ENCODE data around the gene PSMA3. TPM values are rescaled to one million over a fixed set of nuclear protein-coding genes. Genes with fewer than 3 reads are reported as not detected.
A peak's percentile ranks its signal among the peaks of the same experiment; 100 is the strongest.

Gene PSMA3
- total RNA-seq, result 100 to 1,000 TPM; 121 to 134 TPM
- long read RNA-seq, transcript PSMA3-201 (11 exons, 970 nt), result major isoform, 25 of 35 reads
- long read RNA-seq, partial matches to known transcripts, result 0 of 35 reads
- long read RNA-seq, other reads (novel, unspliced or antisense), result 10 of 35 reads

- intact Hi-C loops (cut with DNase I), result no loop called here
- ATAC-seq (peak; percentile 97), DNase-seq (peak; percentile 98)
Measured at GRCh38 chr14:58244556-58245387, at the start of gene PSMA3. PSMA3 (plus strand) TSS chr14:58244843; CDS start chr14:58244921, 78 bp downstream.

GRCh38 chr14:58196198-58196597 is 48.4 kb upstream of the PSMA3 start:
- intact Hi-C loops (cut with DNase I), result no loop called here
- no peak for ATAC-seq
- DNase-seq, result no peak

DNA sequence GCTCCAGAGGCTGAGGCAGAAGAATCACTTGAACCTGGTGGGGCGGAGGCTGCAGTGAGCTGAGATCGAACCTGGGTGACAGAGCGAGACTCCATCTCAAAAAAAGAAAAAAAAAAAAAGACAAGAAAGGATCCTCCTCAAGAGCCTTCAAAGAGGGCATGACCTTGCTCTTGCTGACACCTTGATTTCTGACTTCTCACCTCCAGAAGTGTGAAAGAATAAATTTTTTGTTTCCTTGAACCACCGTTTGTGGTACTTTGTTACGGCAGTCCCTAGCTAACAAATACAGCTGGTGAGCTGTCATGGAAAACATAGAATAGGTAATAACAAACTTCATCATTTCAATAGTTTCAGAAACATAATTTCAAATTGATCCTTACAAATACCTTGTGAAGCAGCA is 46.6 kb upstream of the PSMA3 start:
- ATAC-seq, result no peak
- no peak for DNase-seq
- intact Hi-C loops (cut with DNase I), result no loop called here

- DNase-seq, result peak; percentile 89
- intact Hi-C loops (cut with DNase I), result no loop called here
- ATAC-seq, result peak; percentile 97
Measured at GRCh38 chr14:58199726-58200479, 44.7 kb upstream of the PSMA3 start, which contains the start of gene ACTR10. ACTR10 (plus strand) TSS chr14:58200149; CDS start chr14:58200218, 69 bp downstream.

DNA sequence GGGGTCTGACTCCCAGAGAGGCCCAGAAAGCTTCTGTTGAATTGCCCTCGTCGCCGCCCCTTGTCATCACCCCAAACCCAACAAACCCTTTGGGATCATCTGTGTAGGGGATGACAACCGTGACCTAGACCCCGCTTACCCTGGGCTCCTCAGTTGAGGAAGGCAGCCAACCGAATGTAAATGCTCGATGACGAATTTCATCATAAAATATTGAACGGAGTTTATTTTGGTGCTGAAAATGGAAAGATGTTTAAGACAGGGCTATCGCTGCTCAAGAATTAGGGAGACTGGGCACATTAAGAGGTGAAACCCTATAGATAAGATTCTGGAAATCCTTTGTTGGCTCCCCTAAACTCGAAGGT is 44.2 kb upstream of the PSMA3 start:
- no peak for DNase-seq
- intact Hi-C loops (cut with DNase I), result no loop called here
- peak in 1 of 2 donors; percentile 18 for ATAC-seq

- DNase-seq (no peak), ATAC-seq (no peak)
- intact Hi-C loops (cut with DNase I), result no loop called here
Measured at GRCh38 chr14:58200846-58201245, 43.8 kb upstream of the PSMA3 start.

- DNase-seq, result no peak
- intact Hi-C loops (cut with DNase I), result no loop called here
- ATAC-seq, result no peak
Measured at GRCh38 chr14:58213176-58213575, 31.5 kb upstream of the PSMA3 start.

- intact Hi-C loops (cut with DNase I), result no loop called here
- ATAC-seq (no peak), DNase-seq (no peak)
Measured at GRCh38 chr14:58215191-58215914, 29.3 kb upstream of the PSMA3 start.

DNA sequence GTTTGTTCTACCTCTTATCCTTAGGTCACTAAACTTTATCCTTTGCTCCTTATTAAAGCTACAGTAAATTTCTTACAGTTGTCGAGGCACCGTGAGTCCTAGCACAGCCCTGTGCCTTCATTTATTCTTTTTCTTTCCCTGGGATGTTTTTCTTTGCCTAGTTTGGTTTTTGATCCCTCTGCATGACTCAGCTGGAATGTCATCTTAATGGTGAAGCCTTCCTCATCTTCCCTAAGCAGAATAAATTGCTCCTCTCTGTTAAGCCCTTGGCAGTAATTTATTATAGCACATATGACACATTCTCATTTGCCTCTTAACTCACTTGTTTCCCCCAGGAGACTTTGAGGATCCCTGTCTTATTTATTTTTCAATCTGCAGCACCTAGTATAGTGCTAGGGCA is 28.1 kb upstream of the PSMA3 start:
- ATAC-seq (no peak), DNase-seq (no peak)
- intact Hi-C loops (cut with DNase I), result no loop called here

GRCh38 chr14:58227096-58227819 is 17.4 kb upstream of the PSMA3 start:
- ATAC-seq (no peak), DNase-seq (no peak)
- intact Hi-C loops (cut with DNase I), result no loop called here

DNA sequence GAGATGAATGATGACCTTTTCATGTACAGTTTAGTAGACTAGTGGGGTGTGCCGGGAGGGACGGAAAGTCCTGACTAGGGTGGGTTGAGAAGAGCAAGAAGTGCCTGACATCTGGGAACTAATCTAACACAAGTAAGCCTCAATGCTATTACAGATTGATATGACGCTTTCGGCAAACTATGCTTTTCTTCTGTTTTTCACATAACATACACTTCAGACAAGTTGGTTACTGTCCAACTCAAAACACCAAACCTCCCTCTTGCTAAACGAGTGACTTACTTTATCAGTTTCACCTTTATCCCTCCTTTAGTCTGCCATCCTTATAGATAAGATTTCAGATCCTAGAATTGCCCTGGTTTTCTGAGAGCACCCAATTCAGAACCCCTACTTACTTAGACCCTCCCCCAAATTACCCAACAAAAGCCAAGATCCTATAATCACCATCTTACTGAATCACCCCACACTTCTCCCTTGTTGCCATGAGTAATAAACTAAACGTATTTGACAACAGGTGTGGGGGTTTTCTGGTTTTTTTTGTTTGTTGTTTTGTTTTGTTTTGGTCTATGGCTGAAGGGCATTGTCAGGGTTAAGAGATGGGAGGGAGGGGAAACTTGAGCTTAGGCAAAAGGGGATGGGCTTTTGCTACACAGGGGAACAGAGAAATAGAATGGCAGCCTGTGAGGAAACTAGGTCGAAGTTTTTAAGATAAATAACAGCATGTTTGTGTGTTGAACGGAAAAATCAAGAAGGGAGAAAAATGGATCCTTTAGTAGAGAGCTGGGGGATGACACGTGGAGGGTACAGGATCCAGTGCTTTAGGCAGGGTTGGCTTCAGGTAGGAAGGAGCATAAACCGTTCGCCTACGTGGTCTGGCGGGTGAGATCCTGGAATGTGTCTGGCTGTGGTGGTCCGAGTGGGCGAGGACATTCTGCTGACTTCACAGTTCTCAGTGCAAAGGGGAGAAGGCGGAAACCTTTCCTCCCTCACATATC is 6.1 kb upstream of the PSMA3 start:
- ATAC-seq (peak; percentile 69), DNase-seq (no peak)
- intact Hi-C loops (cut with DNase I), result no loop called here

DNA sequence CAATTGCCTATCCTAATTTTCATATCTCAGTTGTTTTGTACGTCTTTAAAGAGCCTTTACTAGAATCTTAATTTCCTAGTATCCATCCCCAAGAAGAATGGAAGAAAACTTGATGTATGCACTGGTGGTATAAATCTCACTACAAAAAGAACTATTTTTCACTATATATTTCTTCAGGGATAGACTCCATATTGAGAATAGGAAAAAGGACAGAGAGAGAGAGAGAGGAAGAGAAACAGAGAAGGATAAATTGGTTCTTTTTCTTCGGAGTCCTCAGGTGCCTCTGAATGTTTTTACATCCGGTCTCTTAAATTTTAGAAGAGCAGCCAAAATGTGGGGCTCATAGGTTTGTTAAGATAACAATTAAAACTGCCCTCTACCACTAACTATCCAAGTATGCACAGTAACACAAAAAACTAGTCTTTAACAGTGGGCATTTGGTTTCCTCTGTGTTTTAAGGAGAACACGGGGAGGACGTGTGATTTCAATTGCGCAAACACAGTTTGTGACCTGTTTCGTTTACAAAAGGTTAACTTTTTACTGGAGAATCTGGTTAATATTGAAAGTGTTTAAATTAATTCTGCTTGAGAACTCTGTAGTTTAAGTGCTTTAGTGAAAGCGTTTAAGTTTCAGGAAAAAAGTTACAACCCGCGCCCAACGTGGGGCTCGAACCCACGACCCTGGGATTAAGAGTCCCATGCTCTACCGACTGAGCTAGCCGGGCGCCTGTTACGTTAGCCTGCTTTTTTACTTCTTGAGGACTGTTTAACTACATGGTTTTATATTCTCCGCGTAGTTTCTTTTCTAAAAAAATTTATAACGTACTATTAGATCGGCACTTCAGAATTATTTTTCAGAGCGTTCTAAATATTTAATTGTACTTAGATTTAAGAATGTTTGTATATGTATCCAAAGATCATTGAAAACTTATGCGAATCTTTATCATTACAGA is 5.1 kb upstream of the PSMA3 start:
- DNase-seq (peak; percentile 60), ATAC-seq (peak; percentile 54 to 66)
- intact Hi-C loops (cut with DNase I), result no loop called here

DNA sequence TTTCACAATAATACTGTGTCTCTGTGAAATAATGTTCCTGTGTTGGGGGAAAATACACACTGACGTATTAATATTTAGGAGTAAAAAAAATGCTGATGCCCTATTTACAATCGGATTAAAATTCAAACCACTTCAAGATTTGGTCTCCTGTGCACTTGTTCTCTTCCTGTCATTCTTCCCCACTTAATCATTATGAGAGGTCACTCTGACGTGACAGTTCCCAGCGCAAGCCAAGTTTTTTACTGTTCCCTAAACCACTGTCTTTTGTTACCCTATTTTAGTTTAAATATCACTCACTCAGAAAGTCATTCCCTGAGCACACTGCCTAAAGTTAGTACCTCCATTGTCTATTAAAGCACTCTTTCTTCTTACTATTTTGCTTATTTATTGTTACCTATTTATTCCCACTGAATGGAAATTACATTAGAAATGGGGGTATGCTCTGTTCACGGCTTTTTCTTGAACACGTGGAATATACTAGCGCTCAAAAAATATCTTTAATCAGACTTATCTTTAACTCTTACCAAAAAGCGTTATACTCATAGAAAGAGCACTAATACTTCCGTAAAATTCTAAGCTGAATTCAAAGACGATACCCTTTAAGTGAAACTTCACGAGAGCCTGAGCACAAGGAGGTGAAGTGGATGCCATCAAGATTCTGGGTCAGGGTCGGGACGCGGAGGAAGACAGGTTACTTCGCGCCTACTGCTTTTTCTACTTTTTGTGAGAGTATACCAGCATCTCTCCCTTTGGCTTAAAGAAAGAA is 670 bp upstream of the PSMA3 start:
- intact Hi-C loops (cut with DNase I), result no loop called here
- DNase-seq (no peak), ATAC-seq (peak; percentile 15 to 27)

GRCh38 chr14:58245562-58245961 is 919 bp downstream of the PSMA3 start:
- intact Hi-C loops (cut with DNase I), result no loop called here
- ATAC-seq, result no peak
- DNase-seq, result no peak

- ATAC-seq (no peak), DNase-seq (no peak)
- intact Hi-C loops (cut with DNase I), result no loop called here
Measured at GRCh38 chr14:58249611-58250010, 5.0 kb downstream of the PSMA3 start.

- DNase-seq (no peak), ATAC-seq (no peak)
- intact Hi-C loops (cut with DNase I), result no loop called here
Measured at GRCh38 chr14:58258156-58258555, 13.5 kb downstream of the PSMA3 start.
